Measurements from ENCODE around the gene KAT2B. TPM values are rescaled to one million over a fixed set of nuclear protein-coding genes. Genes with fewer than 3 reads are reported as not detected.

Gene KAT2B
- total RNA-seq, 4 donors from 2014 or later = 12.8 to 52.1 (median 35.2) TPM

GRCh38 chr3:20146301-20146700, 106.1 kb downstream of the KAT2B start:
- no peaks in the 10 kb centered on the region for H3K4me1 ChIP-seq
- no peaks in the 10 kb centered on the region for H3K36me3 ChIP-seq
- H3K27me3 ChIP-seq = no peaks in the 10 kb centered on the region
- no peak overlapping the region for H3K4me3 ChIP-seq
- no peak for DNase-seq
- intact Hi-C loops (cut with DNase I; ENCODE audit: low total_unique reads) = no loop called here
- no peak overlapping the region for H3K27ac ChIP-seq
- TF ChIP-seq CTCF (IDR thresholded peaks at IDR 0.05) (no peak), POLR2A (IDR thresholded peaks at IDR 0.05) (no peak)
- no peaks in the 10 kb centered on the region for H3K9me3 ChIP-seq

- Histone ChIP-seq H3K27me3 (no peaks in the 10 kb centered on the region), H3K4me3 (no peak overlapping the region), H3K4me1 (no peaks in the 10 kb centered on the region), H3K27ac (no peak overlapping the region), H3K36me3 (no peaks in the 10 kb centered on the region), H3K9me3 (no peaks in the 10 kb centered on the region)
- intact Hi-C loops (cut with DNase I; ENCODE audit: low total_unique reads) = no loop called here
- TF ChIP-seq POLR2A (IDR thresholded peaks at IDR 0.05) (no peak), CTCF (IDR thresholded peaks at IDR 0.05) (no peak)
- no peak for DNase-seq
These were observed 107.1 kb downstream of the KAT2B start for GRCh38 chr3:20147361-20147760.

GRCh38 chr3:20148466-20148865, 108.2 kb downstream of the KAT2B start:
- no peaks in the 10 kb centered on the region for H3K36me3 ChIP-seq
- no peak overlapping the region for H3K4me3 ChIP-seq
- no peak for DNase-seq
- no peaks in the 10 kb centered on the region for H3K9me3 ChIP-seq
- no peaks in the 10 kb centered on the region for H3K27me3 ChIP-seq
- TF ChIP-seq CTCF (IDR thresholded peaks at IDR 0.05) (no peak), POLR2A (IDR thresholded peaks at IDR 0.05) (no peak)
- intact Hi-C loops (cut with DNase I; ENCODE audit: low total_unique reads) = no loop called here
- H3K27ac ChIP-seq = no peak overlapping the region
- H3K4me1 ChIP-seq = no peaks in the 10 kb centered on the region

- no peak for TF ChIP-seq POLR2A (IDR thresholded peaks at IDR 0.05)
- no peak for TF ChIP-seq CTCF (IDR thresholded peaks at IDR 0.05)
- no peaks in the 10 kb centered on the region for H3K4me1 ChIP-seq
- H3K36me3 ChIP-seq = no peaks in the 10 kb centered on the region
- intact Hi-C loops (cut with DNase I; ENCODE audit: low total_unique reads) = no loop called here
- no peaks in the 10 kb centered on the region for H3K9me3 ChIP-seq
- no peak overlapping the region for H3K4me3 ChIP-seq
- no peak for DNase-seq
- H3K27me3 ChIP-seq = no peaks in the 10 kb centered on the region
- H3K27ac ChIP-seq = no peak overlapping the region
These were observed 113.8 kb downstream of the KAT2B start for GRCh38 chr3:20154078-20154477.

- H3K27me3 ChIP-seq = no peaks in the 10 kb centered on the region
- no peak for DNase-seq
- no peaks in the 10 kb centered on the region for H3K4me1 ChIP-seq
- H3K4me3 ChIP-seq = no peak overlapping the region
- no peaks in the 10 kb centered on the region for H3K36me3 ChIP-seq
- intact Hi-C loops (cut with DNase I; ENCODE audit: low total_unique reads) = no loop called here
- no peaks in the 10 kb centered on the region for H3K9me3 ChIP-seq
- H3K27ac ChIP-seq = no peak overlapping the region
- TF ChIP-seq CTCF (IDR thresholded peaks at IDR 0.05) (no peak), POLR2A (IDR thresholded peaks at IDR 0.05) (no peak)
These were observed 114.7 kb downstream of the KAT2B start for GRCh38 chr3:20154928-20155327.

Measured in uterus (tissue), 4 donors.